K562 (cell line): ENCODE measurements around the gene P2RY11. TPM values are rescaled to one million over a fixed set of nuclear protein-coding genes. Genes with fewer than 3 reads are reported as not detected.

Experiments used
- DPF2 ChIP-seq: fragments of 450-650 bp; IDR thresholded peaks from 2 replicates; pipeline ENCODE4 v1.6.1; 2016
- EHMT2 ChIP-seq: fragments of 450-650 bp; IDR thresholded peaks from 2 replicates; pipeline ENCODE4 v1.6.1; 2018; ENCODE audit warnings: antibody characterized with exemption
- LARP7 ChIP-seq: fragments of 450-650 bp; IDR thresholded peaks from 2 replicates; pipeline ENCODE4 v1.6.1; 2016
- NFRKB ChIP-seq: fragments of 450-650 bp; IDR thresholded peaks from 2 replicates; pipeline ENCODE4 v1.6.1; 2016; ENCODE audit warnings: low read depth
- PPARD ChIP-seq: fragments of 250-450 bp; sonication (Bioruptor Pico); IDR thresholded peaks from 2 replicates; pipeline ENCODE4 v1.8.0; 2022; ENCODE audit warnings: inconsistent platforms, mild to moderate bottlenecking, moderate library complexity
- RAD51 ChIP-seq: fragments of 450-650 bp; IDR thresholded peaks from 2 replicates; pipeline ENCODE4 v1.7.1; 2016; ENCODE audit warnings: low read depth, mild to moderate bottlenecking, borderline replicate concordance
- RBM39 ChIP-seq: fragments of 200-400 bp; formaldehyde crosslinking; optimal IDR thresholded peaks from 2 replicates; pipeline ENCODE3; 2018; ENCODE audit warnings: low read depth, low read length
- SIN3A ChIP-seq, 2 experiments: fragments of 150-350 bp in 1 of 2; IDR thresholded peaks; 2 replicates each; pipeline ENCODE4 v1.6.1; 2011 to 2016; ENCODE audit warnings: borderline replicate concordance in 2 of 2, low read depth in 2 of 2, low read length in 2 of 2, mild to moderate bottlenecking in 2 of 2, moderate library complexity in 2 of 2; ENCODE audit not compliant: control insufficient read depth in 1 of 2
- ZBTB11 ChIP-seq, 3 experiments: fragments of 200-800 bp in 1 of 3; fragments of 250-450 bp in 1 of 3; fragments of 450-650 bp in 1 of 3; sonication (Bioruptor Pico) in 1 of 3; sonication (Bioruptor generic) in 1 of 3; formaldehyde crosslinking in 1 of 3; IDR thresholded peaks; 2 replicates each; pipeline versions ENCODE4 v1.6.1 to v1.8.0; 2016 to 2022; ENCODE audit warnings: mild to moderate bottlenecking in 2 of 3, missing genetic modification characterization in 2 of 3, missing compliant biosample characterization in 1 of 3, moderate library complexity in 1 of 3
- ZBTB40 ChIP-seq, 2 experiments: fragments of 450-650 bp in 1 of 2; sonication (generic) in 1 of 2; formaldehyde crosslinking in 1 of 2; IDR thresholded peaks; 2 replicates each; pipeline versions ENCODE4 v1.7.1 to v1.9.0; 2016 to 2022; ENCODE audit warnings: inconsistent platforms in 1 of 2, mild to moderate bottlenecking in 1 of 2, missing genetic modification reagents in 1 of 2
- ZC3H11A ChIP-seq: IDR thresholded peaks from 2 replicates; pipeline ENCODE4 v1.6.1; 2012; ENCODE audit warnings: low read depth, low read length, improper control_type of control experiment
- ZC3H8 ChIP-seq: fragments of 450-650 bp; IDR thresholded peaks from 2 replicates; pipeline ENCODE4 v1.6.1; 2017
- ZNF124 ChIP-seq: sonication (generic); formaldehyde crosslinking; IDR thresholded peaks from 2 replicates; pipeline ENCODE4 v1.8.1; 2022; ENCODE audit warnings: missing genetic modification reagents
- ZNF384 ChIP-seq: IDR thresholded peaks from 2 replicates; pipeline ENCODE4 v1.6.1; 2012; ENCODE audit warnings: low read depth, low read length, improper control_type of control experiment
- ZNF79 ChIP-seq: fragments of 250-450 bp; sonication (Bioruptor Pico); IDR thresholded peaks from 2 replicates; pipeline ENCODE4 v1.4.0; 2020; ENCODE audit warnings: low read depth, mild to moderate bottlenecking, moderate library complexity
- polyA plus RNA-seq, 8 experiments: library from polyadenylated mRNA; depleted of rRNA in 4 of 8; stranded (reverse) in 5 of 8; unstranded in 3 of 8; fragments of >200 nt; fragmentation: Nextera tagmentation in 2 of 8; fragmentation: Illumina TruSeq in 1 of 8; extraction: Ambion mirVana in 2 of 8; extraction: Trizol in 1 of 8; gene quantifications; 2 replicates each; pipeline versions ENCODE4 v1.2.1 to v1.2.3, GENCODE V29; 2011 to 2014; ENCODE audit warnings: inconsistent platforms in 1 of 8, missing spikeins in 1 of 8
- total RNA-seq, 7 experiments: library from RNA; depleted of rRNA in 6 of 7; stranded (reverse); fragments of >200 nt in 6 of 7; fragmentation: Illumina TruSeq in 2 of 7; extraction: Trizol in 2 of 7; gene quantifications; 2 replicates each; pipeline versions ENCODE4 v1.2.1 to v1.2.3, GENCODE V29; 2011 to 2021; ENCODE audit warnings: low replicate concordance in 1 of 7

P2RY11 gene
- total and polyA plus RNA-seq, 9 of the 15 experiments (the other 6 are each of a cell fraction or from before 2014, with no cell fraction given), result 0.03 to 10.1 (median 1.5) TPM

GRCh38 chr19:10085641-10086590, 25.6 kb upstream of the P2RY11 start, which contains the start of gene SHFL (continued):
- TF ChIP-seq EHMT2 (no peak), RAD51 (no peak), ZC3H11A (no peak), RBM39 (no peak), DPF2 (no peak), SIN3A (IDR thresholded peaks at IDR 0.05; ENCODE audit: borderline replicate concordance in 2 of 2, control insufficient read depth in 1 of 2, low read depth in 2 of 2, low read length in 2 of 2) (no peak), ZNF384 (no peak), ZBTB40 (IDR thresholded peaks at IDR 0.05) (0 out of 2 replicates have a peak, but pooled peaks have one; percentile 30), ZBTB40 (CRISPR knock-in tag; IDR thresholded peaks at IDR 0.05) (no peak), ZBTB11 (CRISPR knock-in tag; IDR thresholded peaks at IDR 0.05) (no peak), ZNF124 (CRISPR knock-in tag) (no peak), NFRKB (no peak), LARP7 (no peak), PPARD (CRISPR knock-in tag) (no peak), ZNF79 (no peak), ZC3H8 (no peak)
